ENCODE measurements around the gene IGF1. TPM values are rescaled to one million over a fixed set of nuclear protein-coding genes. Genes with fewer than 3 reads are reported as not detected.

Gene IGF1
- total and polyA plus RNA-seq, 9 of the 15 experiments (the other 6 are each of a cell fraction or from before 2014, with no cell fraction given) = 3.7 to 13.9 (median 4.5) TPM

- TF ChIP-seq GMEB1 (CRISPR knock-in tag; IDR thresholded peaks at IDR 0.05) = 0 out of 2 replicates have a peak, but pooled peaks have one; percentile 28
- TF ChIP-seq ATF6 (CRISPR knock-in tag; IDR thresholded peaks at IDR 0.05) = no peak
- TF ChIP-seq SNIP1 (IDR thresholded peaks at IDR 0.05; ENCODE audit: low read depth) = no peak
- TF ChIP-seq, protein P1, sequence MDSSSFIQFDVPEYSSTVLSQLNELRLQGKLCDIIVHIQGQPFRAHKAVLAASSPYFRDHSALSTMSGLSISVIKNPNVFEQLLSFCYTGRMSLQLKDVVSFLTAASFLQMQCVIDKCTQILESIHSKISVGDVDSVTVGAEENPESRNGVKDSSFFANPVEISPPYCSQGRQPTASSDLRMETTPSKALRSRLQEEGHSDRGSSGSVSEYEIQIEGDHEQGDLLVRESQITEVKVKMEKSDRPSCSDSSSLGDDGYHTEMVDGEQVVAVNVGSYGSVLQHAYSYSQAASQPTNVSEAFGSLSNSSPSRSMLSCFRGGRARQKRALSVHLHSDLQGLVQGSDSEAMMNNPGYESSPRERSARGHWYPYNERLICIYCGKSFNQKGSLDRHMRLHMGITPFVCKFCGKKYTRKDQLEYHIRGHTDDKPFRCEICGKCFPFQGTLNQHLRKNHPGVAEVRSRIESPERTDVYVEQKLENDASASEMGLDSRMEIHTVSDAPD (CRISPR knock-in tag; IDR thresholded peaks at IDR 0.05) = no peak
- TF ChIP-seq CBX3 (IDR thresholded peaks at IDR 0.05; ENCODE audit: borderline replicate concordance in 1 of 2, low read length in 2 of 2) = peak in 1 of 2 experiments; percentile 61; a peak in 1 of 3 replicates
- TF ChIP-seq DLX4 (CRISPR knock-in tag; IDR thresholded peaks at IDR 0.05) = no peak
- TF ChIP-seq ERF (CRISPR knock-in tag; IDR thresholded peaks at IDR 0.05) = no peak
- TF ChIP-seq TBP (optimal IDR thresholded peaks at IDR 0.05; ENCODE audit: low read depth, low read length) = peak; percentile 28
- TF ChIP-seq ZNF655 (CRISPR knock-in tag; IDR thresholded peaks at IDR 0.05) = no peak
- TF ChIP-seq MXD1 (CRISPR knock-in tag; IDR thresholded peaks at IDR 0.05; ENCODE audit: borderline replicate concordance, poor library complexity, severe bottlenecking) = no peak
- peak; percentile 83 for TF ChIP-seq CTBP1 (IDR thresholded peaks at IDR 0.05; ENCODE audit: borderline replicate concordance)
- TF ChIP-seq, protein P2, sequence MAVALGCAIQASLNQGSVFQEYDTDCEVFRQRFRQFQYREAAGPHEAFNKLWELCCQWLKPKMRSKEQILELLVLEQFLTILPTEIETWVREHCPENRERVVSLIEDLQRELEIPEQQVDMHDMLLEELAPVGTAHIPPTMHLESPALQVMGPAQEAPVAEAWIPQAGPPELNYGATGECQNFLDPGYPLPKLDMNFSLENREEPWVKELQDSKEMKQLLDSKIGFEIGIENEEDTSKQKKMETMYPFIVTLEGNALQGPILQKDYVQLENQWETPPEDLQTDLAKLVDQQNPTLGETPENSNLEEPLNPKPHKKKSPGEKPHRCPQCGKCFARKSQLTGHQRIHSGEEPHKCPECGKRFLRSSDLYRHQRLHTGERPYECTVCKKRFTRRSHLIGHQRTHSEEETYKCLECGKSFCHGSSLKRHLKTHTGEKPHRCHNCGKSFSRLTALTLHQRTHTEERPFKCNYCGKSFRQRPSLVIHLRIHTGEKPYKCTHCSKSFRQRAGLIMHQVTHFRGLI (CRISPR knock-in tag; IDR thresholded peaks at IDR 0.05) = peak; percentile 48
- TF ChIP-seq ZNF766 (CRISPR knock-in tag; conservative IDR thresholded peaks at IDR 0.05) = 0 out of 2 replicates have a peak, but pooled peaks have one; percentile 78
- TF ChIP-seq, protein P3, sequence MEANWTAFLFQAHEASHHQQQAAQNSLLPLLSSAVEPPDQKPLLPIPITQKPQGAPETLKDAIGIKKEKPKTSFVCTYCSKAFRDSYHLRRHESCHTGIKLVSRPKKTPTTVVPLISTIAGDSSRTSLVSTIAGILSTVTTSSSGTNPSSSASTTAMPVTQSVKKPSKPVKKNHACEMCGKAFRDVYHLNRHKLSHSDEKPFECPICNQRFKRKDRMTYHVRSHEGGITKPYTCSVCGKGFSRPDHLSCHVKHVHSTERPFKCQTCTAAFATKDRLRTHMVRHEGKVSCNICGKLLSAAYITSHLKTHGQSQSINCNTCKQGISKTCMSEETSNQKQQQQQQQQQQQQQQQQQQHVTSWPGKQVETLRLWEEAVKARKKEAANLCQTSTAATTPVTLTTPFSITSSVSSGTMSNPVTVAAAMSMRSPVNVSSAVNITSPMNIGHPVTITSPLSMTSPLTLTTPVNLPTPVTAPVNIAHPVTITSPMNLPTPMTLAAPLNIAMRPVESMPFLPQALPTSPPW (CRISPR knock-in tag; IDR thresholded peaks at IDR 0.05) = no peak
- TF ChIP-seq HDGF (IDR thresholded peaks at IDR 0.05) = no peak
- no peak for TF ChIP-seq TGIF2 (CRISPR knock-in tag; IDR thresholded peaks at IDR 0.05)
- TF ChIP-seq ZNF584 (CRISPR knock-in tag; IDR thresholded peaks at IDR 0.05; ENCODE audit: low read depth) = peak; percentile 86; the same call in 1 of the 2 replicates
Observed at GRCh38 chr12:102441077-102441596, 39.2 kb downstream of the IGF1 start (continued).

Data from K562 (cell line).